GM23338 (cell line): Measurements from ENCODE around the gene MYMX. TPM values are rescaled to one million over a fixed set of nuclear protein-coding genes. Genes with fewer than 3 reads are reported as not detected.

Experiments used
- ATAC-seq: fragments of 200-7000 bp; cut with Tn5 transposase; 3 replicates; pipeline ENCODE4 v1.9.1; 2020
- DNase-seq: peaks from one replicate; pipeline ENCODE4 v3.0.0-alpha.2; 2015; ENCODE audit warnings: low spot score
- H2AFZ ChIP-seq: fragments of 200-600 bp; sonication (generic); 2 replicates; pipeline ENCODE4 v1.8.0; 2016; ENCODE audit warnings: antibody characterized with exemption, mild to moderate bottlenecking, moderate library complexity
- H3F3A ChIP-seq: fragments of 200-600 bp; sonication (generic); replicated peaks from 2 replicates; pipeline ENCODE4 v1.8.0; 2017; ENCODE audit warnings: antibody characterized with exemption, mixed run types, low read depth
- H3K27ac ChIP-seq: fragments of 200-600 bp; sonication (generic); 2 replicates; pipeline ENCODE4 v1.6.1; 2016; ENCODE audit warnings: low read depth
- H3K27me3 ChIP-seq: fragments of 200-600 bp; sonication (generic); 2 replicates; pipeline ENCODE4 v1.8.0; 2016; ENCODE audit warnings: mild to moderate bottlenecking, mixed run types, moderate library complexity; ENCODE audit not compliant: insufficient read depth
- H3K36me3 ChIP-seq: fragments of 200-600 bp; sonication (generic); 2 replicates; pipeline ENCODE4 v1.8.0; 2016; ENCODE audit warnings: mild to moderate bottlenecking; ENCODE audit not compliant: insufficient read depth
- H3K4me1 ChIP-seq: fragments of 200-600 bp; sonication (generic); 2 replicates; pipeline ENCODE4 v1.8.0; 2016; ENCODE audit warnings: mild to moderate bottlenecking, moderate library complexity; ENCODE audit not compliant: insufficient read depth
- H3K4me2 ChIP-seq: fragments of 200-600 bp; sonication (generic); 2 replicates; pipeline ENCODE4 v1.7.1; 2017; ENCODE audit warnings: mixed run types
- H3K4me3 ChIP-seq: fragments of 200-600 bp; sonication (generic); 2 replicates; pipeline ENCODE4 v1.6.1; 2016; ENCODE audit warnings: mixed run types
- H3K79me2 ChIP-seq: fragments of 200-600 bp; sonication (generic); replicated peaks from 2 replicates; pipeline ENCODE4 v1.8.0; 2017; ENCODE audit warnings: mild to moderate bottlenecking; ENCODE audit not compliant: insufficient read depth
- H3K9me2 ChIP-seq: fragments of 200-600 bp; sonication (generic); 2 replicates; pipeline ENCODE4 v1.8.0; 2017; ENCODE audit not compliant: insufficient read depth
- H4K20me1 ChIP-seq: fragments of 200-600 bp; sonication (generic); replicated peaks from 2 replicates; pipeline ENCODE4 v1.8.0; 2017; ENCODE audit warnings: mild to moderate bottlenecking; ENCODE audit not compliant: insufficient read depth
- H3K27ac Mint-ChIP-seq: 2 replicates; pipeline ENCODE4 v1.8.0; 2020; ENCODE audit warnings: inconsistent platforms, mild to moderate bottlenecking, moderate library complexity, mixed read lengths
- H3K27me3 Mint-ChIP-seq: 3 replicates; pipeline ENCODE4 v1.8.0; 2022; ENCODE audit warnings: low read depth, mild to moderate bottlenecking, moderate library complexity, mixed read lengths, inconsistent platforms; ENCODE audit not compliant: insufficient read depth, poor library complexity
- H3K36me3 Mint-ChIP-seq: 3 replicates; pipeline ENCODE4 v1.8.0; 2021; ENCODE audit warnings: low read depth, mild to moderate bottlenecking, inconsistent platforms, moderate library complexity, mixed read lengths
- H3K4me1 Mint-ChIP-seq: 3 replicates; pipeline ENCODE4 v1.8.0; 2020; ENCODE audit warnings: mild to moderate bottlenecking, inconsistent platforms, mixed read lengths
- H3K4me3 Mint-ChIP-seq: 3 replicates; pipeline ENCODE4 v1.8.0; 2021; ENCODE audit warnings: moderate library complexity, mild to moderate bottlenecking, inconsistent platforms, mixed read lengths
- H3K9me3 Mint-ChIP-seq: 3 replicates; pipeline ENCODE4 v1.8.0; 2020; ENCODE audit warnings: moderate library complexity, mild to moderate bottlenecking, inconsistent platforms, mixed read lengths
- CREB1 ChIP-seq: fragments of 250-450 bp; sonication (Bioruptor Pico); IDR thresholded peaks from 2 replicates; pipeline ENCODE4 v1.5.0; 2020; ENCODE audit warnings: low read depth, mild to moderate bottlenecking, moderate library complexity
- CTCF ChIP-seq, 2 experiments: fragments of 200-600 bp in 1 of 2; sonication (generic) in 1 of 2; conservative IDR thresholded peaks; 2 replicates each; pipeline versions ENCODE4 v1.5.1 to v1.6.1; 2016 to 2017; ENCODE audit warnings: antibody characterized with exemption in 2 of 2, low read depth in 2 of 2, mild to moderate bottlenecking in 2 of 2, moderate library complexity in 1 of 2
- ETS1 ChIP-seq: IDR thresholded peaks from 2 replicates; pipeline ENCODE4 v1.6.1; 2016; ENCODE audit warnings: antibody characterized with exemption
- EZH2 ChIP-seq: fragments of 200-600 bp; sonication (generic); IDR thresholded peaks from one replicate; pipeline ENCODE4 v1.8.0; 2017; ENCODE audit warnings: antibody characterized with exemption, mild to moderate bottlenecking, low read depth; ENCODE audit not compliant: unreplicated experiment
- EZH2phosphoT487 ChIP-seq: fragments of 200-600 bp; sonication (generic); IDR thresholded peaks from one replicate; pipeline ENCODE4 v1.8.1; 2018; ENCODE audit warnings: antibody characterized with exemption; ENCODE audit not compliant: unreplicated experiment
- JUNB ChIP-seq: IDR thresholded peaks from one replicate; pipeline ENCODE4 v1.6.1; 2016; ENCODE audit warnings: antibody characterized with exemption; ENCODE audit not compliant: unreplicated experiment
- NANOG ChIP-seq: IDR thresholded peaks from 2 replicates; pipeline ENCODE4 v1.6.1; 2016; ENCODE audit warnings: antibody characterized with exemption, borderline replicate concordance
- POLR2AphosphoS5 ChIP-seq: IDR thresholded peaks from 2 replicates; pipeline ENCODE4 v1.6.1; 2016; ENCODE audit warnings: antibody characterized with exemption, low read depth
- REST ChIP-seq: IDR thresholded peaks from one replicate; pipeline ENCODE4 v1.6.1; 2018; ENCODE audit warnings: antibody characterized with exemption; ENCODE audit not compliant: unreplicated experiment
- STAT1 ChIP-seq: IDR thresholded peaks from one replicate; pipeline ENCODE4 v1.6.1; 2016; ENCODE audit warnings: antibody characterized with exemption; ENCODE audit not compliant: unreplicated experiment
- ZNF114 ChIP-seq: fragments of 250-450 bp; sonication (Bioruptor Pico); IDR thresholded peaks from 2 replicates; pipeline ENCODE4 v1.5.0; 2020; ENCODE audit warnings: mild to moderate bottlenecking, moderate library complexity
- ZNF331 ChIP-seq: fragments of 250-450 bp; sonication (Bioruptor Pico); IDR thresholded peaks from 2 replicates; pipeline ENCODE4 v1.5.0; 2020; ENCODE audit warnings: low read depth, mild to moderate bottlenecking, moderate library complexity
- ZNF462 ChIP-seq: fragments of 250-450 bp; sonication (Bioruptor Pico); IDR thresholded peaks from 2 replicates; pipeline ENCODE4 v1.5.0; 2020; ENCODE audit warnings: mild to moderate bottlenecking, moderate library complexity
- polyA plus RNA-seq: library from polyadenylated mRNA; unstranded; fragments of >200 nt; fragmentation: Nextera tagmentation; extraction: Ambion mirVana; gene quantifications from 2 replicates; pipeline ENCODE4 v1.2.1, GENCODE V29; 2016
- total RNA-seq: library from RNA; depleted of rRNA; stranded (reverse); fragments of >200 nt; shearing (Covaris generic); gene quantifications from 2 replicates; pipeline ENCODE4 v1.2.3, GENCODE V29; 2014

The MYMX gene
- total and polyA plus RNA-seq, 2 experiments from 2014 or later, result 2.8 to 7.1 TPM

GRCh38 chr6:44226368-44227147, 9.8 kb downstream of the MYMX start:
- peak overlapping the region; percentile 98 for H3K4me2 ChIP-seq
- peaks cover 38% of the 10 kb centered on the region for H4K20me1 ChIP-seq
- Mint-ChIP-seq H3K4me3 (peak overlapping the region; percentile 94), H3K27me3 (peaks cover 35% of the 10 kb centered on the region), H3K36me3 (peaks cover 49% of the 10 kb centered on the region), H3K27ac (peak overlapping the region; percentile 74; the same call in 1 of the 2 replicates), H3K4me1 (peaks cover 61% of the 10 kb centered on the region), H3K9me3 (no peaks in the 10 kb centered on the region; the same call in 2 of the 3 replicates)
- TF ChIP-seq ETS1 (no peak), POLR2AphosphoS5 (no peak), ZNF331 (CRISPR knock-in tag) (no peak), ZNF462 (no peak), CTCF (conservative IDR thresholded peaks at IDR 0.05; ENCODE audit: low read depth in 2 of 2) (no peak), JUNB (no peak), NANOG (no peak), STAT1 (no peak), EZH2phosphoT487 (no peak), EZH2 (no peak), REST (no peak), CREB1 (CRISPR knock-in tag) (no peak), ZNF114 (CRISPR knock-in tag) (no peak)
- peak overlapping the region; percentile 26; the same call in 1 of the 2 replicates for H3K27ac ChIP-seq
- no peaks in the 10 kb centered on the region for H3K9me2 ChIP-seq
- peak overlapping the region; percentile 84; the same call in 1 of the 2 replicates for H3K4me3 ChIP-seq
- H3K36me3 ChIP-seq, result no peaks in the 10 kb centered on the region; the same call in 1 of the 2 replicates
- peaks cover 20% of the 10 kb centered on the region for H3F3A ChIP-seq
- peaks cover 42% of the 10 kb centered on the region for H3K79me2 ChIP-seq
- ATAC-seq (no peak), DNase-seq (no peak)
- no peaks in the 10 kb centered on the region for H3K27me3 ChIP-seq
- peaks cover 42% of the 10 kb centered on the region for H3K4me1 ChIP-seq
- no peak overlapping the region for H2AFZ ChIP-seq
